HCT116 (cell line): ENCODE data around the gene KLF16. TPM values are rescaled to one million over a fixed set of nuclear protein-coding genes. Genes with fewer than 3 reads are reported as not detected.

Experiments used
- ATAC-seq: fragments of 200-7000 bp; cut with Tn5 transposase; 2 replicates; pipeline ENCODE4 v1.9.1; 2020; ENCODE audit warnings: mild to moderate bottlenecking, moderate library complexity
- BruUV-seq: library from RNA; stranded (reverse); fragments of 400-500 nt; replicated peaks from 2 replicates; lab custom pipeline; 2021; lab: Mats Ljungman, UMichigan
- CTCF ChIA-PET: fragments of 300-600 bp; sonication (Branson Sonifier 250); formaldehyde crosslinking; loops from one replicate; lab custom pipeline; 2021; ENCODE audit warnings: antibody characterized with exemption; lab: Charles Lee
- POLR2A ChIA-PET: fragments of 300-600, 350-600 bp; sonication (Branson Sonifier 250); formaldehyde crosslinking; loops from one replicate; lab custom pipeline; 2021; ENCODE audit warnings: antibody characterized with exemption; lab: Charles Lee
- RAD21 ChIA-PET, 2 experiments: fragments of 300-600 bp; sonication (Branson Sonifier 250); formaldehyde crosslinking; loops; one replicate each; lab custom pipeline; 2023; ENCODE audit warnings: low total read pairs in 2 of 2; ENCODE audit not compliant: uncharacterized antibody in 2 of 2, unreplicated experiment in 2 of 2, low non-redundant PET in 1 of 2; lab: Charles Lee
- DNase-seq: peaks from one replicate; pipeline ENCODE4 v3.0.0-alpha.2; 2010; ENCODE audit warnings: low read depth, low spot score
- H2AFZ ChIP-seq: fragments of 200-600 bp; shearing (Covaris generic), sonication (generic); 2 replicates; pipeline ENCODE4 v1.6.1; 2017; ENCODE audit warnings: low read depth, mixed run types, mixed read lengths, antibody characterized with exemption, low read length; ENCODE audit not compliant: poor library complexity, severe bottlenecking
- H3K27ac ChIP-seq: 2 replicates; pipeline ENCODE4 v1.5.1; 2012; ENCODE audit warnings: low read depth, low read length
- H3K27me3 ChIP-seq: fragments of 200-600 bp; sonication (generic); 2 replicates; pipeline ENCODE4 v1.6.1; 2016; ENCODE audit warnings: mixed run types, low read length, mixed read lengths; ENCODE audit not compliant: insufficient read depth
- H3K36me3 ChIP-seq, 2 experiments: fragments of 200-500 bp in 1 of 2; fragments of 200-600 bp in 1 of 2; sonication (Bioruptor generic) in 1 of 2; sonication (generic) in 1 of 2; 2 replicates each; pipeline versions ENCODE4 v1.5.1 to v1.6.1; 2014 to 2016; ENCODE audit warnings: low read length in 2 of 2, inconsistent platforms in 1 of 2, mixed read lengths in 1 of 2, mixed run types in 1 of 2; ENCODE audit not compliant: insufficient read depth in 2 of 2, control insufficient read depth in 1 of 2
- H3K4me1 ChIP-seq, 2 experiments: fragments of 200-600 bp in 1 of 2; sonication (generic) in 1 of 2; 2 replicates each; pipeline versions ENCODE4 v1.5.1 to v1.6.1; 2012 to 2017; ENCODE audit warnings: low read length in 2 of 2, inconsistent platforms in 1 of 2, mild to moderate bottlenecking in 1 of 2, mixed read lengths in 1 of 2, mixed run types in 1 of 2, moderate library complexity in 1 of 2; ENCODE audit not compliant: insufficient read depth in 2 of 2, control insufficient read depth in 1 of 2
- H3K4me2 ChIP-seq: fragments of 200-600 bp; sonication (generic); 2 replicates; pipeline ENCODE4 v1.6.1; 2017; ENCODE audit warnings: mixed run types, low read length, mixed read lengths
- H3K4me3 ChIP-seq, 2 experiments: fragments of 200-600 bp in 1 of 2; sonication (generic) in 1 of 2; replicated peaks in 1 of 2; 2 replicates each; pipeline ENCODE4 v1.5.1; 2011 to 2016; ENCODE audit warnings: low read length in 2 of 2, control low read depth in 1 of 2, low read depth in 1 of 2, mild to moderate bottlenecking in 1 of 2, mixed read lengths in 1 of 2, mixed run types in 1 of 2
- H3K79me2 ChIP-seq: fragments of 200-600 bp; sonication (generic); 2 replicates; pipeline ENCODE4 v1.6.1; 2017; ENCODE audit warnings: mild to moderate bottlenecking, mixed run types, low read length, moderate library complexity, mixed read lengths; ENCODE audit not compliant: insufficient read depth
- H3K9ac ChIP-seq: fragments of 200-600 bp; sonication (generic); 2 replicates; pipeline ENCODE4 v1.6.1; 2016; ENCODE audit warnings: low read length, mixed read lengths
- H3K9me2 ChIP-seq: fragments of 200-600 bp; sonication (generic), shearing (Covaris generic); 2 replicates; pipeline ENCODE4 v1.6.1; 2017; ENCODE audit warnings: mixed run types, mild to moderate bottlenecking, moderate library complexity; ENCODE audit not compliant: insufficient read depth
- H3K9me3 ChIP-seq, 2 experiments: fragments of 200-500 bp in 1 of 2; fragments of 200-600 bp in 1 of 2; sonication (Bioruptor generic) in 1 of 2; sonication (generic) in 1 of 2; 2 replicates each; pipeline ENCODE4 v1.6.1; 2014 to 2017; ENCODE audit warnings: low read length in 2 of 2, mixed read lengths in 2 of 2, inconsistent platforms in 1 of 2, low read depth in 1 of 2, mild to moderate bottlenecking in 1 of 2, mixed run types in 1 of 2, moderate library complexity in 1 of 2; ENCODE audit not compliant: control insufficient read depth in 1 of 2, insufficient read depth in 1 of 2
- H4K20me1 ChIP-seq: fragments of 200-600 bp; sonication (generic), shearing (Covaris generic); 2 replicates; pipeline ENCODE4 v1.6.1; 2017; ENCODE audit warnings: mixed run types, mild to moderate bottlenecking, moderate library complexity; ENCODE audit not compliant: insufficient read depth
- ATF3 ChIP-seq: IDR thresholded peaks from 2 replicates; pipeline ENCODE4 v1.6.1; 2012
- CBX3 ChIP-seq: IDR thresholded peaks from 2 replicates; pipeline ENCODE4 v1.6.1; 2012; ENCODE audit warnings: low read depth
- CTCF ChIP-seq, 3 experiments: fragments of 200-600 bp in 1 of 3; sonication (generic) in 1 of 3; IDR thresholded peaks in 2 of 3; conservative IDR thresholded peaks in 1 of 3; 2 replicates each; pipeline ENCODE4 v1.5.1; 2012 to 2017; ENCODE audit warnings: low read depth in 2 of 3, low read length in 2 of 3, antibody characterized with exemption in 1 of 3, borderline replicate concordance in 1 of 3, control low read depth in 1 of 3, mild to moderate bottlenecking in 1 of 3, mixed read lengths in 1 of 3, mixed run types in 1 of 3, moderate library complexity in 1 of 3; ENCODE audit not compliant: insufficient read depth in 1 of 3
- EGR1 ChIP-seq: IDR thresholded peaks from 2 replicates; pipeline ENCODE4 v1.6.1; 2012; ENCODE audit warnings: low read depth
- POLR2AphosphoS5 ChIP-seq: IDR thresholded peaks from 2 replicates; pipeline ENCODE4 v1.6.1; 2011; ENCODE audit warnings: mild to moderate bottlenecking, low read depth, low read length, moderate library complexity
- RAD21 ChIP-seq: IDR thresholded peaks from 2 replicates; pipeline ENCODE4 v1.6.1; 2012; ENCODE audit warnings: low read depth, mild to moderate bottlenecking
- REST ChIP-seq: IDR thresholded peaks from 2 replicates; pipeline ENCODE4 v1.6.1; 2012; ENCODE audit warnings: low read depth
- SIN3A ChIP-seq: IDR thresholded peaks from 2 replicates; pipeline ENCODE4 v1.6.1; 2012; ENCODE audit warnings: low read depth
- SRF ChIP-seq: IDR thresholded peaks from 2 replicates; pipeline ENCODE4 v1.6.1; 2012; ENCODE audit warnings: low read depth
- TCF7L2 ChIP-seq: IDR thresholded peaks from 2 replicates; pipeline ENCODE4 v1.7.0; 2011; ENCODE audit warnings: borderline replicate concordance, inconsistent platforms; ENCODE audit not compliant: insufficient read depth, insufficient read length; ENCODE audit errors: extremely low read depth
- YY1 ChIP-seq: IDR thresholded peaks from 2 replicates; pipeline ENCODE4 v1.6.1; 2011; ENCODE audit warnings: low read length, low read depth, moderate library complexity, mild to moderate bottlenecking; ENCODE audit not compliant: insufficient replicate concordance; ENCODE audit errors: extremely low read depth
- intact Hi-C: fragments of 100-400 bp; cut with micrococcal nuclease; formaldehyde crosslinking; loops from 2 replicates; pipeline ENCODE4 v1.10.0; 2022
- total RNA-seq: library from RNA; stranded (reverse); gene quantifications from one replicate; pipeline ENCODE4 v1.2.1, GENCODE V29; 2021; ENCODE audit not compliant: unreplicated experiment

Gene KLF16
- total RNA-seq, 1 experiment from 2014 or later: 64.3 TPM

- Histone ChIP-seq H3K27me3 (no peaks in the 10 kb centered on the region), H3K4me3 (no peak overlapping the region), H3K9ac (no peak overlapping the region), H3K9me3 (no peaks in the 10 kb centered on the region), H3K4me1 (peaks cover 20 to 38% of the 10 kb centered on the region in 2 experiments), H4K20me1 (no peaks in the 10 kb centered on the region), H3K4me2 (no peak overlapping the region), H3K36me3 (no peaks in the 10 kb centered on the region; a peak in 1 of 4 replicates), H3K9me2 (no peaks in the 10 kb centered on the region), H3K79me2 (no peaks in the 10 kb centered on the region)
- intact Hi-C loops: loop anchor here (5.0 to 10.0 kb wide), 2 partner anchors 137 to 205 kb away; partner anchors contain the start of gene UQCR11
- ChIA-PET CTCF (interaction anchor here (0.6 kb wide), 1 partner anchor 28 kb away, joined by 6 read pairs; no protein-coding TSS in a partner anchor), RAD21 (no interaction called here)
- ATAC-seq (no peak), DNase-seq (no peak)
- BruUV-seq: no TSS peak
- 0 out of 6 replicates have a peak, but pooled peaks of 1 of the 3 experiments have one; percentile 7 for TF ChIP-seq CTCF (IDR thresholded peaks at IDR 0.05 in 2 of 3, conservative IDR thresholded peaks at IDR 0.05 in 1 of 3; ENCODE audit: borderline replicate concordance in 1 of 3, insufficient read depth in 1 of 3, low read depth in 2 of 3, low read length in 2 of 3)
- TF ChIP-seq ATF3: no peak
- TF ChIP-seq, all 23 proteins: peak for 1
- no peak overlapping the region for H2AFZ ChIP-seq
- POLR2A ChIA-PET: no interaction called here
- H3K27ac ChIP-seq: no peak overlapping the region
Measured at GRCh38 chr19:1809678-1810077, 53.7 kb downstream of the KLF16 start.

DNA sequence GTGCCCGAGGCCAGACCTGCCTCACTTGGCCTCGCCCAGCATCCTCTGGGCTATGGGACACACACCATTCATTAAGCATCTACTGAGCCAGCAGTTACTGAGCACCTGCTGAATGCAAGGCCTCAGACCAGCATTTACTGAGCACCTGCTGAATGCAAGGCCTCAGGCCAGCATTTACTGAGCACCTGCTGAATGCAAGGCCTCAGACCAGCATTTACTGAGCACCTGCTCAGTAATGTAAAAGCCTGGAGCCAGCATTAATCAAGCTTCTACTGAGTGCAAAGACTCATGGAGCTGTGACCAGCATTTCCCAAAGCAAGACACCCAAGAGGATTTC, 55.0 kb downstream of the KLF16 start:
- ATAC-seq: no peak
- no TSS peak for BruUV-seq
- H3K4me2 ChIP-seq: no peak overlapping the region
- H3K9ac ChIP-seq: no peak overlapping the region
- no peak overlapping the region for H3K4me3 ChIP-seq
- no peaks in the 10 kb centered on the region for H3K79me2 ChIP-seq
- no peaks in the 10 kb centered on the region for H3K27me3 ChIP-seq
- H3K4me1 ChIP-seq: peaks cover 15 to 32% of the 10 kb centered on the region in 2 experiments
- no peaks in the 10 kb centered on the region for H4K20me1 ChIP-seq
- no peak overlapping the region for H2AFZ ChIP-seq
- RAD21 ChIA-PET: no interaction called here
- POLR2A ChIA-PET: no interaction called here
- no peak overlapping the region for H3K27ac ChIP-seq
- H3K9me3 ChIP-seq: no peaks in the 10 kb centered on the region
- no peak for DNase-seq
- intact Hi-C loops: no loop called here
- H3K9me2 ChIP-seq: no peaks in the 10 kb centered on the region
- no peaks in the 10 kb centered on the region; a peak in 1 of 4 replicates for H3K36me3 ChIP-seq
- CTCF ChIA-PET: no interaction called here
- TF ChIP-seq POLR2AphosphoS5 (no peak), TCF7L2 (no peak), RAD21 (no peak), CTCF (IDR thresholded peaks at IDR 0.05 in 2 of 3, conservative IDR thresholded peaks at IDR 0.05 in 1 of 3; ENCODE audit: borderline replicate concordance in 1 of 3, insufficient read depth in 1 of 3, low read depth in 2 of 3, low read length in 2 of 3) (no peak), CBX3 (no peak), EGR1 (no peak), YY1 (no peak), REST (no peak), SIN3A (no peak), SRF (no peak)
